ENCODE measurements around the gene DNAJB14. TPM values are rescaled to one million over a fixed set of nuclear protein-coding genes. Genes with fewer than 3 reads are reported as not detected.
"Not testable (repeated sequence)": the region's sequence is repeated elsewhere in the genome, so short reads cannot be mapped to it uniquely, and the experiment has no call there.

Gene DNAJB14
- total RNA-seq, 1 donor from 2014 or later, result 60.5 TPM

- FAIRE-seq, result no peak
- peaks cover 5% of the 10 kb centered on the region for H3K4me1 Mint-ChIP-seq (ENCODE audit: low read depth, unreplicated experiment)
- Histone ChIP-seq H3K4me2 (ENCODE audit: low read length) (no peak overlapping the region), H4K20me1 (ENCODE audit: insufficient read depth, low read length) (no peaks in the 10 kb centered on the region), H3K4me1 (ENCODE audit: insufficient read depth, low read length) (no peaks in the 10 kb centered on the region), H2AFZ (ENCODE audit: low read depth, low read length) (no peak overlapping the region), H3K9me3 (ENCODE audit: insufficient read depth, low read depth, low read length) (no peaks in the 10 kb centered on the region), H3K27me3 (ENCODE audit: insufficient read depth, low read length) (no peaks in the 10 kb centered on the region), H3K4me3 (ENCODE audit: insufficient read depth, low read depth, low read length) (no peak overlapping the region), H3K79me2 (ENCODE audit: insufficient read depth, low read length) (no peaks in the 10 kb centered on the region), H3K36me3 (ENCODE audit: insufficient read depth, low read length) (no peaks in the 10 kb centered on the region), H3K27ac (ENCODE audit: low read depth, low read length) (no peak overlapping the region), H3K9ac (ENCODE audit: low read length) (no peak overlapping the region)
- no peak for DNase-seq (ENCODE audit: low read depth)
- no peak overlapping the region for H3K27ac Mint-ChIP-seq (ENCODE audit: unreplicated experiment)
- peaks cover 2% of the 10 kb centered on the region for H3K36me3 Mint-ChIP-seq (ENCODE audit: low read depth, unreplicated experiment)
- peaks cover 3% of the 10 kb centered on the region for H3K9me3 Mint-ChIP-seq (ENCODE audit: unreplicated experiment)
- H3K27me3 Mint-ChIP-seq (ENCODE audit: low read depth, unreplicated experiment), result no peaks in the 10 kb centered on the region
- no peak for TF ChIP-seq CTCF (IDR thresholded peaks at IDR 0.05; ENCODE audit: insufficient read depth, low read depth, low read length)
- no peak for TF ChIP-seq EZH2 (IDR thresholded peaks at IDR 0.05; ENCODE audit: insufficient read depth, low read length)
- no peak overlapping the region for H3K4me3 Mint-ChIP-seq (ENCODE audit: unreplicated experiment)
Observed at GRCh38 chr4:99961711-99962110, 15.3 kb upstream of the DNAJB14 start.

- Histone ChIP-seq H3K27me3 (ENCODE audit: insufficient read depth, low read length) (no peaks in the 10 kb centered on the region), H3K27ac (ENCODE audit: low read depth, low read length) (no peak overlapping the region), H3K4me3 (ENCODE audit: insufficient read depth, low read depth, low read length) (no peak overlapping the region), H3K36me3 (ENCODE audit: insufficient read depth, low read length) (no peaks in the 10 kb centered on the region), H3K4me1 (ENCODE audit: insufficient read depth, low read length) (no peaks in the 10 kb centered on the region), H3K4me2 (ENCODE audit: low read length) (no peak overlapping the region), H2AFZ (ENCODE audit: low read depth, low read length) (no peak overlapping the region), H4K20me1 (ENCODE audit: insufficient read depth, low read length) (no peaks in the 10 kb centered on the region), H3K9me3 (ENCODE audit: insufficient read depth, low read depth, low read length) (no peaks in the 10 kb centered on the region), H3K9ac (ENCODE audit: low read length) (no peak overlapping the region), H3K79me2 (ENCODE audit: insufficient read depth, low read length) (no peaks in the 10 kb centered on the region)
- Mint-ChIP-seq H3K9me3 (ENCODE audit: unreplicated experiment) (peaks cover 3% of the 10 kb centered on the region), H3K36me3 (ENCODE audit: low read depth, unreplicated experiment) (peaks cover 2% of the 10 kb centered on the region), H3K27ac (ENCODE audit: unreplicated experiment) (no peak overlapping the region), H3K4me1 (ENCODE audit: low read depth, unreplicated experiment) (peaks cover 5% of the 10 kb centered on the region), H3K27me3 (ENCODE audit: low read depth, unreplicated experiment) (no peaks in the 10 kb centered on the region), H3K4me3 (ENCODE audit: unreplicated experiment) (no peak overlapping the region)
- no peak for TF ChIP-seq CTCF (IDR thresholded peaks at IDR 0.05; ENCODE audit: insufficient read depth, low read depth, low read length)
- TF ChIP-seq EZH2 (IDR thresholded peaks at IDR 0.05; ENCODE audit: insufficient read depth, low read length), result no peak
- no peak for FAIRE-seq
- no peak for DNase-seq (ENCODE audit: low read depth)
Observed at GRCh38 chr4:99960648-99961047, 14.2 kb upstream of the DNAJB14 start.

GRCh38 chr4:99958207-99958606 is 11.8 kb upstream of the DNAJB14 start:
- H3K36me3 ChIP-seq (ENCODE audit: insufficient read depth, low read length); H3K4me3 ChIP-seq (ENCODE audit: insufficient read depth, low read depth, low read length); H3K27me3 Mint-ChIP-seq (ENCODE audit: low read depth, unreplicated experiment); H3K27me3 ChIP-seq (ENCODE audit: insufficient read depth, low read length); H3K4me1 Mint-ChIP-seq (ENCODE audit: low read depth, unreplicated experiment); H3K27ac ChIP-seq (ENCODE audit: low read depth, low read length); H3K79me2 ChIP-seq (ENCODE audit: insufficient read depth, low read length); H3K36me3 Mint-ChIP-seq (ENCODE audit: low read depth, unreplicated experiment); H3K9ac ChIP-seq (ENCODE audit: low read length); H3K4me3 Mint-ChIP-seq (ENCODE audit: unreplicated experiment); H3K27ac Mint-ChIP-seq (ENCODE audit: unreplicated experiment); H3K4me2 ChIP-seq (ENCODE audit: low read length); H2AFZ ChIP-seq (ENCODE audit: low read depth, low read length); H3K9me3 Mint-ChIP-seq (ENCODE audit: unreplicated experiment); H3K9me3 ChIP-seq (ENCODE audit: insufficient read depth, low read depth, low read length); H3K4me1 ChIP-seq (ENCODE audit: insufficient read depth, low read length); H4K20me1 ChIP-seq (ENCODE audit: insufficient read depth, low read length); DNase-seq (ENCODE audit: low read depth); FAIRE-seq: not testable (repeated sequence)

Measured in astrocyte (in vitro differentiated cells and primary cell).